Fibroblast of lung (primary cell): ENCODE results near the gene MS4A15. TPM values are rescaled to one million over a fixed set of nuclear protein-coding genes. Genes with fewer than 3 reads are reported as not detected.
"Not testable (repeated sequence)": the region's sequence is repeated elsewhere in the genome, so short reads cannot be mapped to it uniquely, and the experiment has no call there.

Experiments used
- DNase-seq, 2 donors: peaks; one replicate each; pipeline versions ENCODE4 v3.0.0 to v3.0.0-alpha.2; 2010; ENCODE audit warnings: low read depth in 2 of 2
- H2AFZ ChIP-seq: 2 replicates; pipeline ENCODE4 v1.5.1; 2012; ENCODE audit warnings: low read length, control low read depth, inconsistent platforms
- H3K27ac ChIP-seq: 2 replicates; pipeline ENCODE4 v1.5.1; 2011; ENCODE audit warnings: low read length, control low read depth; ENCODE audit not compliant: insufficient read depth
- H3K27me3 ChIP-seq: 2 replicates; pipeline ENCODE4 v1.5.1; 2011; ENCODE audit warnings: mild to moderate bottlenecking, low read length; ENCODE audit not compliant: control insufficient read depth, insufficient read depth
- H3K36me3 ChIP-seq: 2 replicates; pipeline ENCODE4 v1.5.1; 2011; ENCODE audit warnings: low read length; ENCODE audit not compliant: control insufficient read depth, insufficient read depth
- H3K4me1 ChIP-seq: 2 replicates; pipeline ENCODE4 v1.5.1; 2011; ENCODE audit warnings: low read length; ENCODE audit not compliant: control insufficient read depth, insufficient read depth; ENCODE audit errors: extremely low read depth
- H3K4me2 ChIP-seq: 2 replicates; pipeline ENCODE4 v1.5.1; 2011; ENCODE audit warnings: low read length, control low read depth; ENCODE audit not compliant: insufficient read depth; ENCODE audit errors: extremely low read depth
- H3K4me3 ChIP-seq, 4 experiments: fragments of 200-600 bp in 1 of 4; sonication (generic) in 1 of 4; replicated peaks in 1 of 4; 2 replicates each; pipeline ENCODE4 v1.5.1; 2011 to 2016; ENCODE audit warnings: low read length in 4 of 4, low read depth in 3 of 4, mild to moderate bottlenecking in 3 of 4, control low read depth in 2 of 4, inconsistent platforms in 1 of 4, mixed read lengths in 1 of 4; ENCODE audit not compliant: insufficient read depth in 1 of 4; ENCODE audit errors: control extremely low read depth in 1 of 4
- H3K79me2 ChIP-seq: 2 replicates; pipeline ENCODE4 v1.5.1; 2012; ENCODE audit warnings: mild to moderate bottlenecking, low read length, inconsistent platforms; ENCODE audit not compliant: control insufficient read depth, insufficient read depth
- H3K9ac ChIP-seq: 2 replicates; pipeline ENCODE4 v1.5.1; 2011; ENCODE audit warnings: mild to moderate bottlenecking, low read length, control low read depth; ENCODE audit not compliant: insufficient read depth
- H3K9me3 ChIP-seq: 2 replicates; pipeline ENCODE4 v1.5.1; 2012; ENCODE audit warnings: low read depth, low read length; ENCODE audit not compliant: control insufficient read depth, insufficient read depth
- H4K20me1 ChIP-seq: 2 replicates; pipeline ENCODE4 v1.5.1; 2011; ENCODE audit warnings: low read length; ENCODE audit not compliant: control insufficient read depth, insufficient read depth; ENCODE audit errors: extremely low read depth
- EZH2 ChIP-seq: IDR thresholded peaks from 2 replicates; pipeline ENCODE4 v1.5.1; 2012; ENCODE audit warnings: low read length, control low read depth, mild to moderate bottlenecking; ENCODE audit errors: missing control alignments
- polyA plus RNA-seq, 2 donors: library from polyadenylated mRNA; depleted of rRNA in 1 of 2; stranded (reverse) in 1 of 2; unstranded in 1 of 2; fragments of >200 nt; gene quantifications; 2 replicates each; pipeline ENCODE4 v1.2.1, GENCODE V29; 2011 to 2012; ENCODE audit warnings: missing spikeins in 1 of 2
- total RNA-seq: library from RNA; depleted of rRNA; stranded (reverse); fragments of >200 nt; gene quantifications from 2 replicates; pipeline ENCODE4 v1.2.1, GENCODE V29; 2014
- TF ChIP-seq, protein P1 (sequence below), 2 donors: IDR thresholded peaks in 1 of 2; conservative IDR thresholded peaks in 1 of 2; 1 replicate in 1 of 2; 2 replicates in 1 of 2; pipeline ENCODE4 v1.5.1; 2011 to 2012; ENCODE audit warnings: low read length in 2 of 2, control low read depth in 1 of 2, inconsistent platforms in 1 of 2, low read depth in 1 of 2, mild to moderate bottlenecking in 1 of 2

The MS4A15 gene
- total and polyA plus RNA-seq, 2 donors (not counting 1 experiment from before 2014, with no cell fraction given): not detected

GRCh38 chr11:60818057-60818456, 61.4 kb downstream of the MS4A15 start:
- DNase-seq: no peak
- no peaks in the 10 kb centered on the region for H4K20me1 ChIP-seq
- H3K79me2 ChIP-seq: no peaks in the 10 kb centered on the region
- H3K4me2 ChIP-seq: no peak overlapping the region
- H3K9ac ChIP-seq: no peak overlapping the region
- no peak overlapping the region for H2AFZ ChIP-seq
- H3K4me1 ChIP-seq: no peaks in the 10 kb centered on the region
- H3K27me3 ChIP-seq: peaks cover 8% of the 10 kb centered on the region
- no peak for TF ChIP-seq EZH2
- TF ChIP-seq, protein P1, sequence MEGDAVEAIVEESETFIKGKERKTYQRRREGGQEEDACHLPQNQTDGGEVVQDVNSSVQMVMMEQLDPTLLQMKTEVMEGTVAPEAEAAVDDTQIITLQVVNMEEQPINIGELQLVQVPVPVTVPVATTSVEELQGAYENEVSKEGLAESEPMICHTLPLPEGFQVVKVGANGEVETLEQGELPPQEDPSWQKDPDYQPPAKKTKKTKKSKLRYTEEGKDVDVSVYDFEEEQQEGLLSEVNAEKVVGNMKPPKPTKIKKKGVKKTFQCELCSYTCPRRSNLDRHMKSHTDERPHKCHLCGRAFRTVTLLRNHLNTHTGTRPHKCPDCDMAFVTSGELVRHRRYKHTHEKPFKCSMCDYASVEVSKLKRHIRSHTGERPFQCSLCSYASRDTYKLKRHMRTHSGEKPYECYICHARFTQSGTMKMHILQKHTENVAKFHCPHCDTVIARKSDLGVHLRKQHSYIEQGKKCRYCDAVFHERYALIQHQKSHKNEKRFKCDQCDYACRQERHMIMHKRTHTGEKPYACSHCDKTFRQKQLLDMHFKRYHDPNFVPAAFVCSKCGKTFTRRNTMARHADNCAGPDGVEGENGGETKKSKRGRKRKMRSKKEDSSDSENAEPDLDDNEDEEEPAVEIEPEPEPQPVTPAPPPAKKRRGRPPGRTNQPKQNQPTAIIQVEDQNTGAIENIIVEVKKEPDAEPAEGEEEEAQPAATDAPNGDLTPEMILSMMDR (conservative IDR thresholded peaks at IDR 0.05 in 1 of 2, IDR thresholded peaks at IDR 0.05 in 1 of 2; ENCODE audit: low read depth in 1 of 2, low read length in 2 of 2): no peak
- H3K9me3 ChIP-seq: no peaks in the 10 kb centered on the region
- H3K36me3 ChIP-seq: no peaks in the 10 kb centered on the region
- H3K27ac ChIP-seq: no peak overlapping the region
- H3K4me3 ChIP-seq: no peak overlapping the region

- H3K36me3 ChIP-seq: no peaks in the 10 kb centered on the region
- H3K4me1 ChIP-seq: no peaks in the 10 kb centered on the region
- H3K9me3 ChIP-seq: no peaks in the 10 kb centered on the region
- H3K27me3 ChIP-seq: peaks cover 8% of the 10 kb centered on the region
- no peak overlapping the region for H2AFZ ChIP-seq
- no peak overlapping the region for H3K4me3 ChIP-seq
- TF ChIP-seq, protein P1 (conservative IDR thresholded peaks at IDR 0.05 in 1 of 2, IDR thresholded peaks at IDR 0.05 in 1 of 2; ENCODE audit: low read depth in 1 of 2, low read length in 2 of 2): no peak
- TF ChIP-seq EZH2: no peak
- no peak overlapping the region for H3K27ac ChIP-seq
- no peak overlapping the region for H3K4me2 ChIP-seq
- H3K9ac ChIP-seq: no peak overlapping the region
- no peaks in the 10 kb centered on the region for H4K20me1 ChIP-seq
- no peak for DNase-seq
- no peaks in the 10 kb centered on the region for H3K79me2 ChIP-seq
Measured at GRCh38 chr11:60821827-60822599, 65.3 kb downstream of the MS4A15 start.

- not testable (repeated sequence) for H3K9ac ChIP-seq, H3K36me3 ChIP-seq, H3K4me3 ChIP-seq, H3K79me2 ChIP-seq, H3K4me1 ChIP-seq, H3K27ac ChIP-seq, H2AFZ ChIP-seq, DNase-seq, H4K20me1 ChIP-seq, H3K4me2 ChIP-seq, H3K9me3 ChIP-seq
- peaks cover 18% of the 10 kb centered on the region for H3K27me3 ChIP-seq
Measured at GRCh38 chr11:60823745-60824306, 67.2 kb downstream of the MS4A15 start.
